Dedifferentiated amniotic fluid mesenchymal stem cell (primary cell): Measurements from ENCODE around the gene SERF2.
"Not testable (repeated sequence)": the region's sequence is repeated elsewhere in the genome, so short reads cannot be mapped to it uniquely, and the experiment has no call there.

ENCODE experiments used
- DNase-seq: peaks from one replicate; pipeline ENCODE4 v3.0.0-alpha.2; 2016; ENCODE audit errors: extremely low spot score

The SERF2 gene

DNA sequence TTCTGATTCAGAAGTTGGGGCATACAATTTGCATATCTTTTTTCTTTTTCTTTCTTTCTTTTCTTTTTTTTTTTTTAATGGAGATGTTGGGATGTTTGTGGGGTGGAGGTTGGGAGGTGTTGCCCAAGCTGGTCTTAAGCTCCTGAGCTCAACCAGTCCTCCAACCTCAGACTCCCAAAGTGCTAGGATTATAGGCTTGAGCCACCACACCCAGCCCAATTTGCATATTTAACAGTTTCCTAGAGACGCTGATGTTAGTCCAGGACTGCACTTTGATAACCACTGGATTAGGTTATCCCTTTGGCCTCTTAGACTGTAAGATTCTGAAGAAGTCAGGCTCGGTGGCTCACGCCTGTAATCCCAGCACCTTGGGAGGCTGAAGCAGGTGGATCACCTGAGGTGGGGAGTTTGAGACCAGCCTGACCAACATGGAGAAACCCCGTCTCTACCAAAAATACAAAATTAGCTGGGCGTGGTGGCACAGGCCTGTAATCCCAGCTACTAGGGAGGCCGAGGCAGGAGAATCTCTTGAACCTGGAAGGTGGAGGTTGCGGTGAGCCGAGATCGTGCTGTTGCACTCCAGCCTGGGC lies 37.9 kb downstream of the SERF2 start:
- DNase-seq = not testable (repeated sequence)

DNA sequence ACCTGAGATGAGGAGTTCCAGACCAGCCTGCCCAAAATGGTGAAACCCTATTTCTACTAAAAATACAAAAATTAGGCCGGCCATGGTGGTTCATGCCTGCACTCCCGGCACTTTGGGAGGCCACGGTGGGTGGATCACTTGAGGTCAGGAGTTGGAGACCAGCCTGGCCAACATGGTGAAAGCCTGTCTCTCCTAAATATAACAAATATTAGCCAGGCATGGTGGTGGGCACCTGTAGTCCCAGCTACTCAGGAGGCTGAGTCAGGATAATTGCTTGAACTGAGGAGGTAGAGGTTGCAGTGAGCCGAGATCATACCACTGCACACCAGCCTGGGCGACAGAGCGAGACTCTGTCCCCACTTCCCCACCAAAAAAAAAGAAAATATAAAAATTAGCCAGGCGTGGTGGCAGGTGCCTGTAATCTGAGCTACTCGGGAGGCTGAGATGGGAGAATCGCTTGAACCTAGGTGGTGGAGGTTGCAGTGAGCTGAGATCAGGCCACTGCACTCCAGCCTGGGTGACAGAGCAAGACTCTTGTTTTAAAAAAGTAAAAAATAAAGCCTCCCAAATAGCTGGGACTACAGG lies 38.7 kb downstream of the SERF2 start:
- not testable (repeated sequence) for DNase-seq

DNA sequence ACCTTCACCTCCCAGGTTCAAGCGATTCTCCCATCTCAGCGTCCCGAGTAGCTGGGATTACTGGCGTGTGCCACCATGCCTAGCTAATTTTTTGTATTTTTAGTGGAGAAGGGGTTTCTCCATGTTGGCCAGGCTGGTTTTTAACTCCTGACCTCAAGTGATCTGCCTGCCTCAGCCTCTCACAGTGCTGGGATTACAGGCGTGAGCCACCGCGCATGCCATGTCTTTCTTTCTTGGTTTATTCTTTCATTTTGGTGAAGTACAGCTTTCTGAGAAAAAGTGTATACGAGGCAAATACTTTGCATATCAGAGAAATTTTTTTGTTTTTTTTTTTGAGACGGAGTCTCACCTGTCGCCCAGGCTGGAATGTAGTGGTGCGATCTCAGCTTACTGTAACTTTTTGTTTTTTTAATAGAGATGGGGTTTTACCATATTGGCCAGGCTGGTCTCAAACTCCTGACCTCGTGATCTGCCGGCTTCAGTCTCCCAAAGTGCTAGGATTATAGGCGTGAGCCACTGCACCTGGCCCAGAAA lies 39.5 kb downstream of the SERF2 start:
- not testable (repeated sequence) for DNase-seq

DNA sequence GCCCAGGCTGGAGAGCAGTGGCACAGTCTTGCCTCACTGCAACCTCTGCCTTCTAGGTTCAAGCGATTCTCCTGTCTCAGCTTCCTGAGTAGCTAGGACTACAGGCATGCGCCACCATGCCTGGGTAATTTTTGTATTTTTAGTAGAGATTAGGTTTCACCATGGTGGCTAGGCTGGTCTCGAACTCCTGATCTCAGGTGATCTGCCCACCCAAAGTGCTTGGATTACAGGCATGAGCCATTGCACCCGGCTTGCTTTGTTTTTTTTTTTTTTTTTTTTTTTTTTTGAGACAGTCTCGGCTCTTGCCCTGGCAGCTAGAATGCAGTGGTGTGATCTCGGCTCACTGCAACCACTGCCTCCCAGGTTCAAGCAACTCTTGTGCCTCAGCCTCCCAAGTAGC lies 40.4 kb downstream of the SERF2 start:
- not testable (repeated sequence) for DNase-seq

DNA sequence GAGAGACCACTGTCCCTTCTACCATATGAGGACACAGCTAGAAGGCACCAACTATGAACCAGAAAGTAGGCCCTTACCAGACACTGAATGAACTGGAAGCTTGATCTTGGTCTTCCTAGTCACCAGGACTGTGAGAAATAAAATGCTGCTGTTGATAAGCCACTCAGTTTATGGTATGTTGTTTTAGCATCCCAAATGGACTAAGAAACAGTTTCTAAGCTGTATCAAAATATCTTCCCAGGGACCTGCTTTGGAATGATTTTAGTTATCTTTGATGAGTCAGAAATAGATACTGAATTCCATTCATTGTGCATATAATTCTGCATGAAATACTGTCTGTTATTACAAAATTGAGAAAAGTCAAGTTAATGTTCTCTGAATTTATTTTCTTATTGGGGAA lies 53.3 kb downstream of the SERF2 start:
- DNase-seq = no peak
